Fibroblast of villous mesenchyme (primary cell): ENCODE results near the gene ZNRF3. TPM values are rescaled to one million over a fixed set of nuclear protein-coding genes. Genes with fewer than 3 reads are reported as not detected.

Source experiments
- DNase-seq: peaks from one replicate; pipeline ENCODE4 v3.0.0-alpha.2; 2010; ENCODE audit warnings: low read depth
- H3K4me3 ChIP-seq: 2 replicates; pipeline ENCODE4 v1.5.1; 2011; ENCODE audit warnings: low read depth, mild to moderate bottlenecking, low read length
- total RNA-seq: library from RNA; depleted of rRNA; stranded (reverse); fragments of >200 nt; gene quantifications from 2 replicates; pipeline ENCODE4 v1.2.3, GENCODE V29; 2012
- TF ChIP-seq, protein P1 (sequence below): IDR thresholded peaks from 2 replicates; pipeline ENCODE4 v1.5.1; 2012; ENCODE audit warnings: low read depth, mild to moderate bottlenecking, low read length; ENCODE audit not compliant: insufficient read depth

ZNRF3 gene
- total RNA-seq, 1 donor, result 1.7 TPM

GRCh38 chr22:28938286-28938833 is 55.0 kb downstream of the ZNRF3 start:
- TF ChIP-seq, protein P1, sequence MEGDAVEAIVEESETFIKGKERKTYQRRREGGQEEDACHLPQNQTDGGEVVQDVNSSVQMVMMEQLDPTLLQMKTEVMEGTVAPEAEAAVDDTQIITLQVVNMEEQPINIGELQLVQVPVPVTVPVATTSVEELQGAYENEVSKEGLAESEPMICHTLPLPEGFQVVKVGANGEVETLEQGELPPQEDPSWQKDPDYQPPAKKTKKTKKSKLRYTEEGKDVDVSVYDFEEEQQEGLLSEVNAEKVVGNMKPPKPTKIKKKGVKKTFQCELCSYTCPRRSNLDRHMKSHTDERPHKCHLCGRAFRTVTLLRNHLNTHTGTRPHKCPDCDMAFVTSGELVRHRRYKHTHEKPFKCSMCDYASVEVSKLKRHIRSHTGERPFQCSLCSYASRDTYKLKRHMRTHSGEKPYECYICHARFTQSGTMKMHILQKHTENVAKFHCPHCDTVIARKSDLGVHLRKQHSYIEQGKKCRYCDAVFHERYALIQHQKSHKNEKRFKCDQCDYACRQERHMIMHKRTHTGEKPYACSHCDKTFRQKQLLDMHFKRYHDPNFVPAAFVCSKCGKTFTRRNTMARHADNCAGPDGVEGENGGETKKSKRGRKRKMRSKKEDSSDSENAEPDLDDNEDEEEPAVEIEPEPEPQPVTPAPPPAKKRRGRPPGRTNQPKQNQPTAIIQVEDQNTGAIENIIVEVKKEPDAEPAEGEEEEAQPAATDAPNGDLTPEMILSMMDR, result no peak
- no peak for DNase-seq
- H3K4me3 ChIP-seq, result no peak overlapping the region

- TF ChIP-seq, protein P1, result no peak
- H3K4me3 ChIP-seq, result no peak overlapping the region
- DNase-seq, result no peak
These were observed 56.0 kb downstream of the ZNRF3 start for GRCh38 chr22:28939394-28939793.

- no peak for DNase-seq
- no peak overlapping the region for H3K4me3 ChIP-seq
- TF ChIP-seq, protein P1, result no peak
These were observed 56.6 kb downstream of the ZNRF3 start for GRCh38 chr22:28939932-28940331.

DNA sequence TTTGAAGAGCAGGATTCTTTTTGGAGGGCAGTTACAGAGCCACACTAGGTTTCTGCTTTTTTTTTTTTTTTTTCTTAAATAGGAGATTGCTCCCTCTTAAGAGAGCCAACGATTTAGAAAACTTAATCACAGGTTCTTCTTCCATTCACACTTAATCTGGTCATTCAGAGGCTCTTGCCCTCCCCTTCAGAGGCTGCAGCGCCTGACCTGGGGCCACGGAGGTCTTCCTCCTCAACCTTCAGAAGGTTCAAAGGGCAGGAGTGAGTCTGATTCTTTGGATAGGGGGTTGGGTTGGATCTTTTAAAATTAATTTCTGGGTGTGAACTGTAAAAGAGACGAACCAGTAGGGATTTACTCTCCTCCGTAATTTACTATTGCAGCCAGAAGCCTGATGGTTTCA is 57.1 kb downstream of the ZNRF3 start:
- H3K4me3 ChIP-seq, result no peak overlapping the region
- TF ChIP-seq, protein P1, result no peak
- no peak for DNase-seq

DNA sequence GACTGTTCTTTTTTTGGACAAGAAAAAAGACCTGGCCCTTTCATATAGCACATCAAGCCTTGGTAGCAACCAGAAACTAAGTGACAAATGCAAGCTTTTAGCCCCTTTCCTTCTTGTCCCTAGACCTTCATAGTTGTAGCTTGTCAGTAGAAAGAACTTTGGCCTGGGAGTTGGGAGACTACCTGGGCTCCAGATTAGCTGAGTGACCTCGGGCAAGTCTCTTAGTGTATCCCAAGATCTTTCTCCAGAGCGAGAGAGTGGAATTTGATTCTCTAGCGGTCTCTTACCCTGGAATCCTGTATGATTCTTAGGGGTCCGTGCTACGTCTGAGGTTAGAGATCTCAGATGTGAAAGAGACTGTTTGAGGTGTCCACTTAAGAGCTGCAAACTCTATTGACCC is 59.0 kb downstream of the ZNRF3 start:
- no peak overlapping the region for H3K4me3 ChIP-seq
- TF ChIP-seq, protein P1, result no peak
- no peak for DNase-seq

DNA sequence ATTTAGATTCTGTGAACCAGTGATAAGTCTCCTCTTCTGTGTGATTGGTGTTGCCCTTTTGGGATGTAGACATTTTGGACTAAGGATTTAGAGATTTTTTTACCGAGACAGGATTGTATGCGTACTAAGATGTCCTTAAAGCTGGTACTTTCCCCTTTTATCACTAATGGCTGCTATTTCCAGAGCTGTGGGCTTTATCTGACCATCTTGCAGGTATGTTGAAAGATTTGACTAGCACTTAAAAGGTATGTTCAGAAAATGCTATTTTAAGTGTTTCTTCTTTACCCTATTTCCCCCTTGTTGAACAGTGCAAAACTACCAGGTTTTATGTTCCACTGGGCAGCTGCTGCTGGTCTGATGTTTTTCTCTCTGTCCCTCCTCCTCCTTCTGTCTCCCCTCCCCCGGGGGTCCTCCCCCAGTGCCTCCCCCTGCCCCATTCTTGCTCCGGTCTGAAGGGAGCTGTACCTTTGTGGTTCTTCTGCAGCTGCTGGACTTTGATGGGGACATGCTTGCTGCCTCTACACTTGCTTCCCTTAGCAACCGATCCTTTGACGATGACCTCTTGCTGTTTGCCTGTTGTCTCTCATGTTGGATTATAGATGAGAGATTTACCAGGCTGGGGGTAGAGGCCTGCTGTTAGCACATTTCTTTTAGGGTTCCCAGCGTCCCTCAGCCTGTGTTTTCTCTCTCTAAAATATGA is 59.6 kb downstream of the ZNRF3 start:
- H3K4me3 ChIP-seq, result no peak overlapping the region
- no peak for DNase-seq
- TF ChIP-seq, protein P1, result no peak

DNA sequence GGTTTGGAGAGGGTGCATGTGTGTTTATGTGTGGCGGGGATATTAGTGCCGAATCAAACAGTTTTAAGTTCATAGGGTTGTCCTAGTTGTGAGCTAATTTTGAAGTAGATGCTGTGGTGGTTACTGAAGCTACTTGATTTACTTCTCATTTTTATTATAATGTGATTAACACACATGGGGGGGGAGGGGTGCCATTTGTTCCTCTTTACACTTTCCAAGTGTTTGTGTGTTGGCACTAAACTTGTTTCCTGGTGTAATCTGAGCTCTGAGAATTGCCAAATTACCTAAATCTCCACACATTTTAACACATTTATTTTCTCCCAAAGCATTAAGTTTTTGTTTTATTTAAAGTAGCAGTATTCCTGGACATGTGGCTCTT is 60.1 kb downstream of the ZNRF3 start:
- TF ChIP-seq, protein P1, result no peak
- no peak for DNase-seq
- no peak overlapping the region for H3K4me3 ChIP-seq
